HG03159 (cell line): ENCODE measurements around the gene RALGAPA2.

Experiments used
- ATAC-seq: cut with Tn5 transposase; IDR thresholded peaks from one replicate; pipeline ENCODE4 v1.9.1; 2021; ENCODE audit warnings: mild to moderate bottlenecking, moderate library complexity; ENCODE audit not compliant: unreplicated experiment

Gene RALGAPA2

DNA sequence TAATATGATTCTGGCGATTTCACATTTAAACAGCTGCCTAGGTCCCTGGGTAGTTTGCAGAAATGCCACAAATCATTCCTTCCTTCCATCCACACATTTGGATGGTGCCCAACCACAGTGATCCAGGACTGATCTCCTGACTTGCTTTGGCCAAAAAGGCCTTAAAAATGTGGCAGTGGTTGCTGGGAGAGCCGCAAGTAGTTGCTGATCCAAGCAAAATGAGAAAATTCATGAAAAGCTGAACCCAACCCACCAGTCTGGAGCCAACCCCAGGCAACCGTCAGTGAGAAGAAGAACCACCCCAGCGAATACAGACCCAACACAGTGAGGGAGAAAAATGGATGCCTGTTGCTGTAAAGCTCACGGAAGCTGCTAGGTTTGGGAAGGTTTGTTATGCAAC, 25.1 kb downstream of the RALGAPA2 start:
- no peak for ATAC-seq

DNA sequence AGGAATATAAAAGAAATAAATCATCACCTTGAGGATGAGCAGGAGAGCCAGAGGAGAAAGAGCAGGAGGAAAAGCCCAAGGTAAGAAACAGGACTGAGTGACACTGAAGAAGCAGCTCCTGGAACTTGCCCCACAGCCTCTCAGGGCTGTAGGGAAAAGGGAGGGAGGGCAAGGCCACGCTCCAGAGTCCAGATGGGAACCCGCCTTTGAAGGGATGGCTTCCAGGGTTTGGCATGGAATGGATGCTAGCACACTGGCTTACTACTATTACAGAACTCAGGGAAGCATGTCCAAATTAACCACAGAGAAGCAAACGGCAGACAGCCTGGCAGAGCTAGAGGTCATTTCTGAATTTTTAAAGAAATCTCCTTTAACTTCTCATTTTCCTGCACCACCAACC, 26.8 kb downstream of the RALGAPA2 start:
- no peak for ATAC-seq

GRCh38 chr20:20683481-20684321, 28.7 kb downstream of the RALGAPA2 start:
- ATAC-seq: no peak

DNA sequence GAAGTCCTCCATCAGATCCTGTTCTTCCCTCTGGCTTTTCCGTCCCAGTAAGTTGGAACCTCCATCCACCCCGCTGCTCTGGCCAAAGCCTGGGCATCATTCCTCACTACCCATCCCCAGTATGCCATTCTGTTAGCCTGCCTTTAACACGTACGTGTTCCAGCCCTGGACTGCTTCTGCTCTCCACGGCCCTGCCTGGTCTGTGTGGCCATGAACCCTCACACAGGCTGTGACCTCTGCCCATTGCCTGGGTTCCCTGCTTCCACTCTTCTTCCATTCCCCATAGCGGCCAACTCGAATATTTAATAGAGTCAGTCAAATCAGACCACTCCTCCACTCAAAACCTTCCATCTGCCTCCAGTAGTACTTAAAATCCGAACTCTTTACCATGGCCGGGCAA, 29.4 kb downstream of the RALGAPA2 start:
- ATAC-seq: no peak

GRCh38 chr20:20680991-20681508, 31.4 kb downstream of the RALGAPA2 start:
- ATAC-seq: no peak

- ATAC-seq: no peak
Observed at GRCh38 chr20:20679316-20679715, 33.1 kb downstream of the RALGAPA2 start.

DNA sequence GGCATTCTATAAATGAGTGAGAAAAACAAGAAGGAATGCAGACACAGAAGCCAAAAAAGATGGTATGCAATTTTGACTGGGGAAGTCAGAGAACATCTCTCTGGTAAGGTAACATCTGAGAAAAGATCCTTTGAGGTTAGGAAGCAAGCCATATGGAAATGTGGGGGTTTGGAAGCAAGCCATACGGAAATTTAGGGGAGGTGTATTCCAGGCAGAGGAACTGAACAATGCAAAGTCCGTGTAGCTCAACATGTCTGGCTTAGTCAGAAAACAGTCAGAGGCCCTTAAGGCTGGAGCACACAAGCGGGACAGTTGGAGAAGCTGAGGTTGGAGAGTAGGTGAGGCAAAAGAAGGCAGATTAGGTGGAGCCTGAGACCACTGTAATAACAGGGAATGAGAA, 35.3 kb downstream of the RALGAPA2 start:
- no peak for ATAC-seq

- ATAC-seq: peak; percentile 99
Observed at GRCh38 chr20:20668639-20669038, 43.8 kb downstream of the RALGAPA2 start.

DNA sequence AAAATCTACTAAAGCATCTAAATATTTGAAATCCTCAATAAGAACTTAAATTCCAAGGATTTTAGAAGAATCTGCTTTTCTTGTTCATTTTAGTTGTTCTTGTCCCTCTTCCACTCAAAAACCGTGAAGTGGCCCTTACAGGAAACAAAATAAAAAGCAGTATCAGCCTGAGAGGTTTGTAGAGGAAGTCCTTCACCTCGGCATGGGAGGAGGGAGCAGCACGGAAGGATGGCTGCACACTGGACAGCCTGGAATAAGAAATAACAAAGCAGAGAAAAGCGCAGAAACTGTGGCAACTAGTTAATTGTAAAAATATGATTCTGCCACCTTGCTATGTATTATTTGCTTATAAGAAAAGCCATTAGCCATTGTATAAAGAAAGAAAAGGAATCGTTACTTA, 46.1 kb downstream of the RALGAPA2 start:
- ATAC-seq: no peak

GRCh38 chr20:20665606-20666332, 46.7 kb downstream of the RALGAPA2 start:
- no peak for ATAC-seq

DNA sequence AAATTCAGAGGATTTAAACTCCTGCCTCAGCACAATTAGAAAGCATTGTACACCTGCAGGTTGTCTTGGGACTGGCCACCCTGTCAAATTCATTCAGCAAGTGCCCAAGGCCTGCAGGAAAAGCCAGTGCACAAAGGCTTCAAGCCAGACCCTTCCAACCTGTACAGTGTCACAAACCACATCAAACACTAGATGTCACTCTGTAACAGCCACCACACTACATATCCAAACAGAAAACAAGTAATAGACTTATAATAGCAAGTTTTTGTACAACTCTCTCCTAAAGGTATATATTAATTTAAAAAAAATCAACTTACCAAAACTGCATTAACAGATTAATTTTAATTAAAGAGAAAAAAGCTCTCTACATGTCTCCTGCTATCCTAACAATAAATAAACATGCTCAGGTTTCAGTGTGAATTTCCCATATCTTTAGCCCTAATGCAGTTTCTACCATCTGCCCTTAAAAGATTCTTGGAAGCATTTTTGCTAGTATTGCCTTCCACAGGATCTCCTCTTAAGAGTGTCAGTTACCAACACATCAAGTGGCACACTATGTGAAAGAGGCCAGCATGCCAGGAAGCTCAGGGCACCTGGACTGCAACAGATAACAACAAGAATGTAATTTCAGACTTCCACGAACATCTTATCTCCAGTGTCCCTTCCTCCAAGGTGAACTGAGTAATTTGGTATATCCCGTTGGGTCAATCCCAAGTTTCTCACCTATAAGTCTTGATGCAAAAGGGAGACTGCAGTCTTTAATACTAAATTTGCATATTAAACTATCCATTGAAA, 47.5 kb downstream of the RALGAPA2 start:
- ATAC-seq: no peak

- ATAC-seq: no peak
Observed at GRCh38 chr20:20663841-20664240, 48.6 kb downstream of the RALGAPA2 start.

DNA sequence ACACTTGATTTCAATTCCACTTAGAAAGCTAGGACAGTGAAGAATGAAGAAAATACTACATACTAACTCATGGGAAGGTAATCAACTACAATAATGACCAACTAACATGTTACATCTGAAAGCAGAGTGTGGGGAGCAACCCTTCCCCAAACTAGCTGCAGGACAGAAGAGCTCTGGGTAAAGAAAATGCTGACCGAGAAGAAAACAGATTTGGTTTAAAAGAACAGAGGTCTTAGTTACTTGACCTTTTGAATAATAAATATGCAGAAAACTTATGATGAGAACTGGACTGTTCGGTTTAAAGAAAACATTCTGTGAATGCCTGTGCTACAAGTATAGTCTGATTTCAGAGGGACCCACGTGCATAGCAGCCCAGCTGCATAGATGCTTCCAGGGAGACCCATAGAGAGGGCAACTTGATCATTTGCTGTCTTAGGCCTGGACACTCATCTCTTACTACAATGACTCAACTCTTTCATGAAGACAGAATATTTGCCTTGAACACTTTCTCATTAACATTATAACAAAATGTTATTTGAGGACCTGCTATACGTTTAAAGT, 53.5 kb downstream of the RALGAPA2 start:
- no peak for ATAC-seq

- ATAC-seq: no peak
Observed at GRCh38 chr20:20658123-20658522, 54.3 kb downstream of the RALGAPA2 start.

DNA sequence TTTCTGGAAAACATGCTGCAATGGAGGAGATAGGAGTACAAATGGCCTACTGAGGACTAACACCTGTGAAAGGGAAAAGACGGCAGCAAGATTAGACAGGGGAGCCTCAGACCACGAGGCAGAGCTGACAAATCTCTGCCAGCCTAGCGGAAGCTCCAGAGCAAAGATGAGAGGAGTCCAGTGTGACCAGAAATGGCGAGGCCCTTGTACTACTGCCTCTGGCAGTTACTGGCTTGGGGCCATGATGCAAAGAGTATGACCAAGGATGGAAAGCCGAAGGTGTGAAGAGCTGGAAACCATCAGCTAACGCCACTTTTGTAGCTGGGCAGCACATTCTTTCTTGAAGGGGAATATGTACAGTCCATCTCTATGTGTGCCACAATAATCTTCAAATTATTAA, 55.4 kb downstream of the RALGAPA2 start:
- ATAC-seq: no peak

DNA sequence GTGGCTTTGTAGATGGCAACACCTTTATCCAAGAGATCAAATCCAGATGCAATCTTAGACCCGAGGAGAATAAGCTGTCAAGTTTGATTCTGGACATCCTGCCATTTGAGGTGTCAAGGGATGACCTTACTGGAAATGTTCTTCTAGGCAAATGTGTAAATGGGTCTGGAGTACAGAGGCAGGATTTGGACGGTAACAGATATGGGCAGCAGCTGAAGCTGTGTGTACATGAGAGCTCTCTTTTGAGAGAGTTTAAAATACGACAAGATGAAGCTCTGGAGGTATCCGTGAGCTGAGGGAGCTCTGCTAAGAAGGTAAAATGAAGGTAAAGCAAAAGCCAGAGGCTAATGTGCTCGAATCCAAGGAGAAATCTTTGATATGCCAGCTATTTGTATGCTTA, 56.6 kb downstream of the RALGAPA2 start:
- no peak for ATAC-seq

DNA sequence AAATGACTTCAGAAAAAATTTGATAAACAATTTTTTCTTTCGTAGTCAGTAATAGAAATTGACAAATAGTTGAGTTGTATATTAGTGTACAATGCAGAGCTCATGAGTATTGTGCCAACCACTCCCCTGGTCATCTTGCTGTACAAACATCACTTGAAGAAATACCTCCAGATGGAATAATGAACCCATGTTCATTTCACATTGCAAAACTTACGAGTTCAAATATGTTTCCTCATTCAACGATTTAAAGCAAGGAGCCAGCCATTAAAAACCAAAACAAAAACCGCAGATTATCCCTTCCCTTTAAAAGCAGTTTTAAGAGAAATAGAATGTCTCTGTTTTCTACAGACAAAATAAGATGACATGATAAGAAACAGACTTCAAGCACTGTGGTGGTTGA, 62.5 kb downstream of the RALGAPA2 start:
- no peak for ATAC-seq

DNA sequence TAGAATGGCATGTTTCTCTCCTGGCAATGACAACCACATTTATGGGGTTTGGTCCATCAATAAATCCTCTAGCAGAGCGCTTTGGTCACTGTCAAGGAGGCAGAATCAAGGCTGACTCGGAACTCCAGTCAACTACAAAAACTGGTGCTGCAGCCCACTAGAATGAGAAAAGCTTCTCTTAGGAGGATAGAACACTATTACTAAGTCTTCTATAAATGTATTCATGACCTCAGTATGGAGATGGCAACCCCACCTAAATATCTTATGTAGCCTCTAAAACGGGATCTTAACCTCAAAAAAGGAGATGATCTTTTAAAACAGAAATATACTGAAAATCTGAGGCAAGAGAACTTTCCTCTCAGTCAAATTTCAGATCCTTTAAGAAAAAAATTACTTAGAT, 68.5 kb downstream of the RALGAPA2 start:
- ATAC-seq: no peak

DNA sequence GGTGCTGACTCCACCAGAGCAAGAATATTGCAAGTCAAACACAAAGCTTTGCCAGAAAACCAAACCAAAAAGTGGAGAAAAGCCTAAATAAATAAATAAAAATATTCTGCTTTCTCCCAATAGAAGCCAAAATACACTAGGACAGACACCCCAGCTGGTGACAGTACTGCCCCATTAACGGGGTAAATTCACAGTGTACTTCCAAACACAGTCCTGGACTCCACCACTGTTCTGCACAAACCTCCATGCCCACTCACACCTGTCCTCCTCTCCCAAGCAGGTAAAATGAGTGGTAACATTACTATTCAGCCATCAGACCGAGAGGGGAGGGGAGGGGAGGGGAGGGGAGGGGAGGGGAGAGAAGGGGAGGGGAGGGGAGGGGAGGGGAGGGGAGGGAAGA, 70.7 kb downstream of the RALGAPA2 start:
- no peak for ATAC-seq

GRCh38 chr20:20638878-20639277, 73.6 kb downstream of the RALGAPA2 start:
- no peak for ATAC-seq
